Keratinocyte (primary cell): Measurements from ENCODE around the gene PCF11.

Experiments
- CTCF ChIP-seq, 3 experiments: IDR thresholded peaks in 1 of 3; conservative IDR thresholded peaks in 1 of 3; optimal IDR thresholded peaks in 1 of 3; 2 replicates in 2 of 3; 3 replicates in 1 of 3; pipeline versions ENCODE3 to v1.5.1; 2011; ENCODE audit warnings: low read length in 3 of 3, mild to moderate bottlenecking in 3 of 3, moderate library complexity in 2 of 3, control low read depth in 1 of 3, inconsistent platforms in 1 of 3; ENCODE audit not compliant: insufficient read depth in 2 of 3; ENCODE audit errors: extremely low read depth in 1 of 3
- EZH2 ChIP-seq: IDR thresholded peaks from one replicate; pipeline ENCODE4 v1.6.1; 2012; ENCODE audit warnings: inconsistent platforms, mild to moderate bottlenecking, low read length, moderate library complexity

DNA sequence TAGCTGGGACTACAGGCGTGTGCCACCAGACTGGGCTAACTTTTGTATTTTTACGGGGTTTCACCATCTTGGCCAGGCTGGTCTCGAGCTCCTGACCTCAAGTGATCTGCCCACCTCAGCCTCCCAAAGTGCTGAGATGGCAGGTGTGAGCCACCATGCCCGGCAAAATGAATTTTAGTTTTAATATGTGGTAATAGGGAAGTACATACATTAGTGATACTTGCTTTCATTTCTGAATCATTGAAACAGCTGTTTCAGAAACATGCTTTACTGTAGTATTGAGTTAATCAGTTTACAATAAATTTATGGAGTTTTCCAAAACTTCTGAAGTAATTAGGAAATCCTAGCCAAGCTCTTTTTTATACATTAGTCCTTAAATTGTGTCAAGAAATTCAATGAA, 15.6 kb downstream of the PCF11 start:
- no peak for TF ChIP-seq CTCF (optimal IDR thresholded peaks at IDR 0.05 in 1 of 3, IDR thresholded peaks at IDR 0.05 in 1 of 3, conservative IDR thresholded peaks at IDR 0.05 in 1 of 3; ENCODE audit: extremely low read depth in 1 of 3, insufficient read depth in 2 of 3, low read length in 3 of 3)
- TF ChIP-seq EZH2: no peak
